Measurements from ENCODE around the gene MED4. TPM values are rescaled to one million over a fixed set of nuclear protein-coding genes. Genes with fewer than 3 reads are reported as not detected.

MED4 gene
- total RNA-seq (10 to 100 TPM; 61.1 to 68.1 TPM), polyA plus RNA-seq (105 TPM)

- Histone ChIP-seq H3K9me3 (ENCODE audit: low read length) (no peaks in the 10 kb centered on the region), H3K27me3 (ENCODE audit: insufficient read depth, low read length, poor library complexity, severe bottlenecking) (no peaks in the 10 kb centered on the region), H3K4me3 (ENCODE audit: low read length) (peak within 1 kb of the TSS; percentile 85), H3K4me1 (ENCODE audit: insufficient read depth, low read length) (peaks cover 27% of the 10 kb centered on the region), H3K27ac (ENCODE audit: low read depth, low read length) (peak within 1 kb of the TSS; percentile 87), H3K36me3 (ENCODE audit: insufficient read depth, low read length) (no peaks in the 10 kb centered on the region)
- Mint-ChIP-seq H3K9me3 (no peaks in the 10 kb centered on the region), H3K27ac (peak within 1 kb of the TSS; percentile 86 to 99 (median 96)), H3K4me3 (peak within 1 kb of the TSS; percentile 91 to 98 (median 96)), H3K27me3 (peaks cover 2 to 3% of the 10 kb centered on the region in 2 donors), H3K36me3 (peaks cover 0 to 20% (median 2%) of the 10 kb centered on the region in 3 donors), H3K4me1 (peaks cover 41 to 56% (median 51%) of the 10 kb centered on the region in 3 donors)
- ChIA-PET POLR2A (interaction anchor here (0.6 to 1.9 kb wide), 11 partner anchors 16 to 881 kb away, joined by 3 to 13 read pairs (median 3); partner anchors contain the start of genes FNDC3A, ITM2B, NUDT15 and RB1), CTCF (interaction anchor here (0.7 to 4.3 kb wide), 32 partner anchors 9 to 1428 kb away, joined by 3 to 39 read pairs (median 4); partner anchors contain the start of genes ITM2B and NUDT15)
- DNase-seq: peak; percentile 95 to 98 (median 96)
Measured at GRCh38 chr13:48094781-48095502, at the start of gene MED4. Gene MED4, minus strand, starts transcription at chr13:48095104. Its CDS starts 26 bp downstream, at chr13:48095078.

- Mint-ChIP-seq H3K27ac (peak overlapping the region; percentile 31 to 90 (median 66)), H3K27me3 (no peaks in the 10 kb centered on the region), H3K36me3 (peaks cover 0 to 7% (median 0%) of the 10 kb centered on the region in 3 donors), H3K4me3 (peak overlapping the region in 2 of 7 donors; percentile 49 to 52), H3K9me3 (peaks cover 0 to 2% (median 0%) of the 10 kb centered on the region in 5 donors), H3K4me1 (peaks cover 24 to 45% (median 25%) of the 10 kb centered on the region in 3 donors)
- Histone ChIP-seq H3K4me3 (ENCODE audit: low read length) (no peak overlapping the region), H3K9me3 (ENCODE audit: low read length) (no peaks in the 10 kb centered on the region), H3K27me3 (ENCODE audit: insufficient read depth, low read length, poor library complexity, severe bottlenecking) (no peaks in the 10 kb centered on the region), H3K36me3 (ENCODE audit: insufficient read depth, low read length) (no peaks in the 10 kb centered on the region), H3K27ac (ENCODE audit: low read depth, low read length) (no peak overlapping the region), H3K4me1 (ENCODE audit: insufficient read depth, low read length) (peaks cover 11% of the 10 kb centered on the region)
- CTCF ChIA-PET: interaction anchor here (1.0 to 1.3 kb wide), 3 partner anchors 18 to 89 kb away, joined by 3 to 4 read pairs (median 4); partner anchors contain the start of gene ITM2B
- DNase-seq: peak in 1 of 5 donors; percentile 37
- POLR2A ChIA-PET: no interaction called here
Measured at GRCh38 chr13:48144413-48145035, 49.6 kb upstream of the MED4 start.

GRCh38 chr13:48142436-48142835 is 47.5 kb upstream of the MED4 start:
- Histone ChIP-seq H3K36me3 (ENCODE audit: insufficient read depth, low read length) (no peaks in the 10 kb centered on the region), H3K27me3 (ENCODE audit: insufficient read depth, low read length, poor library complexity, severe bottlenecking) (no peaks in the 10 kb centered on the region), H3K4me1 (ENCODE audit: insufficient read depth, low read length) (peaks cover 11% of the 10 kb centered on the region), H3K4me3 (ENCODE audit: low read length) (no peak overlapping the region), H3K9me3 (ENCODE audit: low read length) (no peaks in the 10 kb centered on the region), H3K27ac (ENCODE audit: low read depth, low read length) (no peak overlapping the region)
- no peak for DNase-seq
- POLR2A ChIA-PET: interaction anchor here (0.6 kb wide), 1 partner anchor 52 kb away, joined by 5 read pairs; no protein-coding TSS in a partner anchor
- Mint-ChIP-seq H3K9me3 (peaks cover 0 to 2% (median 0%) of the 10 kb centered on the region in 5 donors), H3K4me3 (no peak overlapping the region), H3K27ac (no peak overlapping the region), H3K36me3 (peaks cover 0 to 7% (median 3%) of the 10 kb centered on the region in 3 donors), H3K4me1 (peaks cover 14 to 30% (median 19%) of the 10 kb centered on the region in 3 donors), H3K27me3 (no peaks in the 10 kb centered on the region)
- CTCF ChIA-PET: no interaction called here

GRCh38 chr13:48138270-48138669 is 43.4 kb upstream of the MED4 start:
- Mint-ChIP-seq H3K4me1 (peaks cover 0 to 7% (median 4%) of the 10 kb centered on the region in 3 donors), H3K27me3 (peaks cover 0 to 1% of the 10 kb centered on the region in 2 donors), H3K9me3 (peaks cover 0 to 2% (median 0%) of the 10 kb centered on the region in 5 donors), H3K27ac (peak overlapping the region in 1 of 8 donors; percentile 87), H3K36me3 (peaks cover 0 to 11% (median 3%) of the 10 kb centered on the region in 3 donors), H3K4me3 (no peak overlapping the region)
- Histone ChIP-seq H3K4me3 (ENCODE audit: low read length) (no peak overlapping the region), H3K9me3 (ENCODE audit: low read length) (no peaks in the 10 kb centered on the region), H3K4me1 (ENCODE audit: insufficient read depth, low read length) (no peaks in the 10 kb centered on the region), H3K27ac (ENCODE audit: low read depth, low read length) (no peak overlapping the region), H3K36me3 (ENCODE audit: insufficient read depth, low read length) (no peaks in the 10 kb centered on the region), H3K27me3 (ENCODE audit: insufficient read depth, low read length, poor library complexity, severe bottlenecking) (no peaks in the 10 kb centered on the region)
- POLR2A ChIA-PET: no interaction called here
- no peak for DNase-seq
- CTCF ChIA-PET: interaction anchor here (1.0 kb wide), 1 partner anchor 97 kb away, joined by 3 read pairs; no protein-coding TSS in a partner anchor

GRCh38 chr13:48132961-48133360 is 38.1 kb upstream of the MED4 start:
- Mint-ChIP-seq H3K9me3 (no peaks in the 10 kb centered on the region), H3K36me3 (peaks cover 0 to 4% (median 0%) of the 10 kb centered on the region in 3 donors), H3K4me1 (peaks cover 4 to 15% (median 9%) of the 10 kb centered on the region in 3 donors), H3K27ac (no peak overlapping the region), H3K27me3 (peaks cover 4 to 6% of the 10 kb centered on the region in 2 donors), H3K4me3 (no peak overlapping the region)
- H3K4me1 ChIP-seq (ENCODE audit: insufficient read depth, low read length): no peaks in the 10 kb centered on the region
- H3K4me3 ChIP-seq (ENCODE audit: low read length): no peak overlapping the region
- DNase-seq: no peak
- POLR2A ChIA-PET: interaction anchor here (0.9 kb wide), 1 partner anchor 107 kb away, joined by 3 read pairs; no protein-coding TSS in a partner anchor
- no peaks in the 10 kb centered on the region for H3K9me3 ChIP-seq (ENCODE audit: low read length)
- H3K36me3 ChIP-seq (ENCODE audit: insufficient read depth, low read length): no peaks in the 10 kb centered on the region
- H3K27me3 ChIP-seq (ENCODE audit: insufficient read depth, low read length, poor library complexity, severe bottlenecking): peaks cover 4% of the 10 kb centered on the region
- H3K27ac ChIP-seq (ENCODE audit: low read depth, low read length): no peak overlapping the region
- CTCF ChIA-PET: no interaction called here

GRCh38 chr13:48131533-48131932 is 36.6 kb upstream of the MED4 start:
- Histone ChIP-seq H3K4me3 (ENCODE audit: low read length) (no peak overlapping the region), H3K36me3 (ENCODE audit: insufficient read depth, low read length) (no peaks in the 10 kb centered on the region), H3K27me3 (ENCODE audit: insufficient read depth, low read length, poor library complexity, severe bottlenecking) (peaks cover 4% of the 10 kb centered on the region), H3K27ac (ENCODE audit: low read depth, low read length) (no peak overlapping the region), H3K9me3 (ENCODE audit: low read length) (no peaks in the 10 kb centered on the region), H3K4me1 (ENCODE audit: insufficient read depth, low read length) (peaks cover 12% of the 10 kb centered on the region)
- Mint-ChIP-seq H3K9me3 (no peaks in the 10 kb centered on the region), H3K4me3 (no peak overlapping the region), H3K36me3 (peaks cover 0 to 4% (median 0%) of the 10 kb centered on the region in 3 donors), H3K27me3 (peaks cover 4 to 6% of the 10 kb centered on the region in 2 donors), H3K4me1 (peaks cover 12 to 28% (median 22%) of the 10 kb centered on the region in 3 donors), H3K27ac (no peak overlapping the region)
- ChIA-PET CTCF (interaction anchor here (0.6 kb wide), 1 partner anchor 134 kb away, joined by 3 read pairs; no protein-coding TSS in a partner anchor), POLR2A (interaction anchor here (0.6 kb wide), 1 partner anchor 54 kb away, joined by 3 read pairs; no protein-coding TSS in a partner anchor)
- DNase-seq: no peak

GRCh38 chr13:48126944-48127830 is 32.3 kb upstream of the MED4 start:
- peak overlapping the region; percentile 61 to 88 (median 79) for H3K27ac Mint-ChIP-seq
- Histone ChIP-seq H3K4me1 (ENCODE audit: insufficient read depth, low read length) (peaks cover 12% of the 10 kb centered on the region), H3K4me3 (ENCODE audit: low read length) (peak overlapping the region; percentile 16), H3K36me3 (ENCODE audit: insufficient read depth, low read length) (no peaks in the 10 kb centered on the region), H3K9me3 (ENCODE audit: low read length) (no peaks in the 10 kb centered on the region), H3K27me3 (ENCODE audit: insufficient read depth, low read length, poor library complexity, severe bottlenecking) (no peaks in the 10 kb centered on the region), H3K27ac (ENCODE audit: low read depth, low read length) (no peak overlapping the region)
- peaks cover 0 to 2% (median 0%) of the 10 kb centered on the region in 3 donors for H3K36me3 Mint-ChIP-seq
- ChIA-PET CTCF (interaction anchor here (0.6 to 3.8 kb wide), 28 partner anchors 9 to 641 kb away, joined by 3 to 46 read pairs (median 4); partner anchors contain the start of gene ITM2B), POLR2A (interaction anchor here (0.7 to 3.0 kb wide), 6 partner anchors 22 to 139 kb away, joined by 3 to 22 read pairs (median 4); partner anchors contain the start of gene ITM2B)
- H3K27me3 Mint-ChIP-seq: peaks cover 0 to 2% of the 10 kb centered on the region in 2 donors
- no peaks in the 10 kb centered on the region for H3K9me3 Mint-ChIP-seq
- peak overlapping the region in 6 of 7 donors; percentile 10 to 50 (median 37) for H3K4me3 Mint-ChIP-seq
- H3K4me1 Mint-ChIP-seq: peaks cover 12 to 28% (median 22%) of the 10 kb centered on the region in 3 donors
- DNase-seq: peak in 4 of 5 donors; percentile 5 to 79 (median 66)

Data from CD8-positive, alpha-beta memory T cell (primary cell).